ENCODE measurements around the gene RAPGEF6.

DNA sequence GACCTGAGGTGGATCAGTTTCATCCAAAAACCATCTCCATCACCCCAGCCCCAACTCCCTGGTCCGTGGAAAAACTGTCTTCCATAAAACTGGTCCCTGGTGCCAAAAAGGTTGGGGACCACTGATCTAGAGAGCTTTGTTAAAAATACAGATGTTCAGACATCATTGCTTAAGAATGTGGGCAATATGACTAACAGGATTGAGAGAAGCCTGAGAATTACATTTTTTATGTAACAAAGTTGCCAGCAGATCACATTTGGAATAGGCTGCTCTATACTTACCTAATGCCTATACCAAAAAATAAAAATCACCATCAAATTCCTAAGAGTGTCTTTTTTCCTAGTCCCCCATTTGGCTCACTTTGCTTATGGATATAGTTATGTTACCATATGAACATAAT lies 143.3 kb downstream of the RAPGEF6 start:
- no peak for TF ChIP-seq POLR2A (IDR thresholded peaks at IDR 0.05; ENCODE audit: low read length)
- TF ChIP-seq GATA1 (IDR thresholded peaks at IDR 0.05; ENCODE audit: low read depth, low read length), result no peak

Data from erythroblast (primary cell).